HG02943 (cell line): ENCODE measurements around the gene TNFRSF11A.

Experiments
- ATAC-seq: cut with Tn5 transposase; IDR thresholded peaks from one replicate; pipeline ENCODE4 v1.9.1; 2021; ENCODE audit warnings: mild to moderate bottlenecking, low read depth, moderate library complexity; ENCODE audit not compliant: unreplicated experiment

The TNFRSF11A gene

DNA sequence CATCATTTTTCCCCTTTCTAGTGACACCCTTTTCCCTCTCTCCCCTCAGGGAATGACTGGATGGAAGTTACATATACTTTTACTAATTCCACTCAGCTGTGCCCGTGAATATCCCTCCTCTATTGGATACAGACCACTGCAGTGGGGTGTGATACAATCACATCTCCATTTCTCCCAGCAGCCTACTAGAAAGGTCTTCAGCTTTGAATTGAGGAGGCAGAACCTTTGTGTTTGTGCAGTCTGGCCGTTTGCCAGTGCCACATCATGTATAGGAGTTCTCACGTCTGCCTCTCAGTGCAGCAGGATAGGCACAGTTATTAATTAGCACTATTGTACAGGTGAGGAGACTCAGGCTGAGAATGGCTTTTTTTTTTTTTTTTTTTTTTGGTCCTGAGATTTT lies 16.4 kb downstream of the TNFRSF11A start:
- no peak for ATAC-seq

DNA sequence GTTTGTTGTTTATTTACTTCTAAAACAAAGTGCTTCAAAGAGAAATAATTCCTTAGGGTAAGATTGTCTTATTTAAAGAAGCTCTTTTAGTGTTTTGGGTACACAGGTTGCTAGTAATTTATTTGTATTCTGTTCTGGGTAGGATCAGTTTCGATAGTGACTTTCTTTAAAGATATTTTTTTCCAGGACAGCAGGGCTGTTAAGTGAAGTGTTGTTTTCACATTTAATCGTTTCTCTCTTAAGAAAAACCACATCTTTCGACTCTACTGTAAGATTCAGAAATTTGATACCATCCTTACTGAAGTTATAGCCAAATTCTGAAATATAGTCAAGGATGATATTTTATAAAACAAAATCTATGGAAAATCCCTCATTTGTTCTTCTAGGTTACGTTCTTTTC lies 17.8 kb downstream of the TNFRSF11A start:
- ATAC-seq = no peak

DNA sequence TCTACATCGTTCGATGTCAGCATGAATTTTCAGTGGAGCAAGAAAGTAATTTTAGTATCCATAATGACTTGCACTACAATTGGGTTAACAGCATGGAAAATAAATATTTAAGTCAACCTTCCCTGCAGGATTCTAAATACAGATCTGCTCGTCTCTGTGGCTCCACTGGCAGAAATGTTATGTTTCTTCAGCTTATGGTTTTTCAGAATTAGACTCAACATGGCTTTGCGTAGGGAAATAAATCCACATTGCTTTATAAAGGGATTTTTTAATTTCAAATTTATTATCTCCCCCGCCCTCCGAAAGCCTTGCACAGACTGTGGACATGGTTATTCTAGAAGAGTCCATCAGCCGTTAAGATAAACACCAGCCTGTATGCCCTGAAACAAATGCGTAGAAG lies 18.2 kb downstream of the TNFRSF11A start:
- ATAC-seq = no peak

DNA sequence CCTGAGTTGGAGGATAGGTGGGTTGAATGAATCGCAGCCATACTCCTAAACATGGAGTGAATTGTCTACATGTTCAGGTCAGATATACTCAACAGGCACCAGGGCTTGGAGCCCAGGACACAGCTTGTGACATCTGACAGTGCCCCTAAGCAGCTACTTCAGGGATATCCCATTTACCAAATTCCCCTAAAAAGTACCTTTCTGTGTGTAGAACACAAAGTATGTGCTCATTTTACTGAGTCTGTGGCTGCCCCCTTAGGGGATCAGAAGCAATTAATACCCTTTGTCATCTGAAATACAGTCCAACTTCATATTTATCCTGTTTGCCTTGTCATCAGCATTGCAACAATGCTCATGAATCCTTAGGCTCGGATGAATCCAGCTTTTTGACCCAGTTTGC lies 20.8 kb downstream of the TNFRSF11A start:
- ATAC-seq = no peak

DNA sequence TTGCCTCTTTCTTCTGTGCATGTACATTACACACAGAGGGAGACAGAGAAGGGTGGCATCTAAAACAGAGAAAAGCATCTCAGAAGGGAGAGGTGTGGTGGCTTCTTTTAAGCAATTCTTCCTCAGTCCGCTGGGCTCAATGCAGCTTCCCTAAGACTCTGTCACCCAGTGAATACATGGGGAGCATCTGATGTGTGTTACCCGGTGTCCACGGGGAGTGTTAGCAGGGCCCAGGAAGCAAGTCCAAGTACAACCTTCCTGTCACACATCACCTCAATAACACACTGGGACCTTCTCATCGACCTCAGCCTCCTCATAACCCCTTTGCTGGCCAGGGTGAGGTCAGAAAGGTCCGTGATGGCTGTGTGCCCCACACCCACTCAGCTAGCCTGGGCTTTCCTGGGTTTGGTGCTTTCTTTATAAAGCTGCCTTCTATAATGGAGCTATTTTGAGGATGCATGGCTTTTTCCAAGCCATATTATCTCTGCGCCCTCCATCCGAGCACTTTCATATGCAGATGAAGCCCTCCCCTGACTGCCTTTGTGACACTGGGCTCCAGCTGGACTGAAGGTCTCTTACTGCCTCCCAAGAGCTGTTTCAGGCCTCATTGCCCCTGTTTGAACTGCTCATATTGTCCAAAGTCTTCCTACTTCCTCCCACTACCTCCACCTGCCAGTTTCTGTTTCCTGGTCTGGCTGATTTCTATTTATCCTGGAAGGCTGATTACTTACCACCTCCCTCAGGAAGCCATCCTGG lies 21.4 kb downstream of the TNFRSF11A start:
- no peak for ATAC-seq

DNA sequence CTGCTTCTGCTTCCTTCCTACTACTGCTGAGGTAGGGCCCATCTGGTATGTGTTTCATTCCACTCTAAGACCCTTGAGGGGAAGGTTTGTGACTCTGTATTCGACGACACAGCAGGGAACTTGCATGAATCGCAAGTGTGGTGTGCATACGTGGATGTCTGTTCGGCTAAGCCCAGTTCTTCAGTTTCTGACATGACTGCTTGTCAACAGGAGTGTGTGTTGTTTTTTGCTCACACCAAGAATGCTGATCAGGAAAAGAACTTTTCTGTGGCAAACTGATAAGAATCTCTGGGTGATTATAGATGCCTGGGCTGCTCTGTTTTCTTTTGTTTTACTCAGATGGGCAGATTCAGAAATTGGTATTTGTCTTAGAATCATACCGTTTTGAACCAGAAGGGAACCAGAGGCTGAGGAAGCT lies 22.0 kb downstream of the TNFRSF11A start:
- no peak for ATAC-seq

DNA sequence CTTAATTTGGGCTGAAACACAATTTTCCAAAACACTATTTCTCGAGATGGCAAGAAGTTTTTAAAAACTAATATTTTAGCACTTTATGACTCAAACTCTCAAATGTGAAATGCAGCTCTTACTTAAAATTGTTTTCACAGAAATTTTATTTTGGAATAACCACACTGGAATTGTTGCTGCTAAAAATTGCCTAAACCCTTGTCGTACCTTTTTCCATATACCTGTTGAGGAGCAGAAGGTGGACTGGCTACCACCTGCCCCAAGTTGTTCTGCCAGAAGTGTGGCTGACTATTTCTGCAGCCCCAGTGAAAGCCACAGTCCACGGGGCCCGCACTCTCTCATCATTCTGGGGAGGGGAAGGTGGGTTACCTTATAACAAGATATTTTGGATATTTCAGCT lies 23.4 kb downstream of the TNFRSF11A start:
- no peak for ATAC-seq

DNA sequence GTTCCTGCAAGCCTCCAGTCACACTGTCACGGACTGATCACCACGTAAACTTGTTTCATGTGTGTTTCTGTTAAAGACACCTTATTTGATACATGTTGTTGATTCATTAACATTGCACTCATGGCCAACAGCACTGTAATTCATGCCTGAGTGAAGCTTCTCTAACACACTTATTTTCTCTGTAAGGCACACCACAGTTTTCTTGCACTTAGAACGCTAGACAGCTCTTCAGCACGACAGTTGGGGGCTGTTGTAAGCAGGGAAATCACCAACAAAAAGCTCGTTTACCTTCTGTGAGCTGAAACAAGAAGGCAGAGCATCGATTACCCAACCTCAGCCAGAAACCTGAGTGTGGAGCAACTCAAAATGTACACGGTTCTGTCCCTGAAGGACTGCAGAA lies 28.1 kb downstream of the TNFRSF11A start:
- ATAC-seq = no peak

DNA sequence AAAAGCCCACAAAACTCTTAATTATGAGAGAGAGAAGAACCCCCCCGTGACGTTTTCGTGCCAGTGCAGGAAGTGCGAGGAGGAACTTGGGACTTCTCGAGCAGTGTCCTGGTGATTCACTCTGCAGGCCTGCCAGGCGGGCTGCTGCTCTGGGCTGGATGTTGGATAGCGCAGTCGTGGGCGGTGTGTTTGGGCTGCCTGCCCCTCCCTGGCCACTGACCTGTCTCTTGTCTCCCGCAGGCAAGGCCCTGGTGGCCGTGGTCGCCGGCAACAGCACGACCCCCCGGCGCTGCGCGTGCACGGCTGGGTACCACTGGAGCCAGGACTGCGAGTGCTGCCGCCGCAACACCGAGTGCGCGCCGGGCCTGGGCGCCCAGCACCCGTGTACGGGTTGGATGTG lies 29.0 kb downstream of the TNFRSF11A start:
- ATAC-seq = no peak

DNA sequence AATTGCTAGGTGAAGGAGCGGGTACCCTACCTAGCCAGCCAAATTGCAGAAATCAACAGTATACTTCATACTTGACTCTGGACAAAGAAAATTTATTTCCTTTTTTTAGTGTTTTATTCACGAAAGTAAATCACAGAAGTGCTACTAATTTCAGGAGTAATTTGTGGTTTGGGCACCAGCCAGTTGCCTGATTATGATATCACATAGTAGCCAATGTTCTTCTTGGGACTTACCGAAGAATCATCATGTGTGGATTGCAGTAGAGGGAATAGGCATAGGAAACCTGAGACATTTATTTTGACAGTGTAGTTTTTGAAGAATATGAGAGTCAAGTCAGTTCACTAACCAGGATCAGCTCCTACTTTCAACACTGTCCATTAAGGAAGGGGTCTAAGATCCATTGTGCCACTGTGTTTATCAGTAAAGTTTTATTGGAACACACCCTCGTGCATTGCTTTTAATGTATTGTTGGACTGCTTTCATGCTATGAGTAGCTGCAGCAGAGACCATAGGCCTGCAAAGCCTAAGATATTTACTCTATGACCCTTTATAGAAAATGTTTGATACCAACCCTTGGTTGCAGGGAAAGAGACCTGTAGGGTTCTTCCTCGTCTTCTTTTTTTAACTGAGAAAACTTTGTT lies 32.1 kb downstream of the TNFRSF11A start:
- no peak for ATAC-seq

DNA sequence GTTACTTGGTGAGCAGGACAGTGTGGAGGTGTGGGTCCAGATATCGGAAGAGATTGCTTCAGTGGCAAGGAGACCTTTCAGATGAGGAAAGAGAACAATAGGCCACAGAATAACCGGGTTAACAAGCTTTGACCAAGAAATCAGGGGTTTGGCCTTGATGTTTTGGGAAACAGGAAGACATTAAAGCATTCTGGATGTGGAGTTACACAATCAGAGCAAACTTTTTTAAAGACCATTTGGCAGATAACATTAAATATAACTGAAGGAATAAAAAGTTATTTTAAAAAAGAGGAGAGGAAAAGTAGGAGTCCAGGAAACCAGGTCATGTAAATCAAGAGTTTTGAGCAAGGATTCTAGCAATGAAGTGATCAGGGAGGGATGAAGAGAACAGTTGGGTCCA lies 35.7 kb downstream of the TNFRSF11A start:
- no peak for ATAC-seq

DNA sequence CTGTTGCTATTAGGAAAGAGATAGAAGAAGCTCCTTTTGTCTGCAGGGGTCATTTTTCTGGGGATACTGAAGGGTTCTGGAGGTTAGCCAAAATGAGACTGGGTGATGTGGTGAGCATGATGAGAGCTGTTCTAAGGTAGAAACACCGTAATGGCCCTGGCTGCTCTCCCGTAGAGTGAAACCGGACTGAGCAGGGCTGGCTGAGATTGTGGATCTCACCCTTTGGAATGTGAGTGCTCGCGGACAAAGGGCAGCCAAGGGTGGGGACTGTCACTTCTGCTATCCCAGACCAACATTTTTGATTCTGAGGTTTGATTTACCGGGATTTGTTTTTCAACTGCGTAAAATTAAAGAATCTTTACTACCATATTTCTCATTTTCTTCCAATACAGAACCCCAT lies 36.2 kb downstream of the TNFRSF11A start:
- no peak for ATAC-seq

DNA sequence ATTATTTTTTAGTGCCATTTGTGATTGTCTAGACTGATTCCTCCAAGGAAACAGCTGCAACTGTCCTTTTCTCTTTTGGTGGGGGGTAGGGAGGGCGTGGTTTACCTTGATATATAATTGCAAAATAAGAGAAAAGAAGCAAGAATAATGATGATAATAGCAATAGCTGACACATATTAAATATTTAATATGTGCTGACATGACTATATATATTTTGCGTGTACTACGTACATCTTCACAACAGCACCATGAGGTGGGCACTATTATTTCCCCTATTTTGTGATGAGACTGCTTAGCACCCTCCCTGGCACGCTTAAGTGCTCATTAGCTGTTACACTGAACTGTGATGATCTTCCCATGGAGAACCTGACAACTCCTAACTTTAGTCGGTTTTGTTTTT lies 39.4 kb downstream of the TNFRSF11A start:
- no peak for ATAC-seq

DNA sequence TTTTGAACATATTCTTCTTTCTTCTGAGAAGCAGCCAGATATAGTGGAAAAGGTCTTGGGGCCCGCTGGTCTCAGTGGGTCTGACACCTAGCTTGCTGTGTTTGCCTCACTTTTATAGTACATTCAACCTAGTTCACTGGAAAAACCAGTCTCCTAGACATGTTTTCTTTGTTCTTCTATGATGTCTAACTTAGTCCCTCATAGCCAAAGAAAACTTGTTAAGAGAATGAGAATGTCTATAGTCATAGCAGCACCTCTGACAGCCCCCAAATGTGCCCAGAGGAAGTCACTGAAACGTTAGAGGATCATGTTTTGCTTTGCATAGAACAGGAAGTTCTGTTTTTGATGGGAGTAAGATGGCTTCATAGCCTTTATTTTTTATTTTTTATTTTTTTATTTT lies 40.3 kb downstream of the TNFRSF11A start:
- ATAC-seq = no peak

DNA sequence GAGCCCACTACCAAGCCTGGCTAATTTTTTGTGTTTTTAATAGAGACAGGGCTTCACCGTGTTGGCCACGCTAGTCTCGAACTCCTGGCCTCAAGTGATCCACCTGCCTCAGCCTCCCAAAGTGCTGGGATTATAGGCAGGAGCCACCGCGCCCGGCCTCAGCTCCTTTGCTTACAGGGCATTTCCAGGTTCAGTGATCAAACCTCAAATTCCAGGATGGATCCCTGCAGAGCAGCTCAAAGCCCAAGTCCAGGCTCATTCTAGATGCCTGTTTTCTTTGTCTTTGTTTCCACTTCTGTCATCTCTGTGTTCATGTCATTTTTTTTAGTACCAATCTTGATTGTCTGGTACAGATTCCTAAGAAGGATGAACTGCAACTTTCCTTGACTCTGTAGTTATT lies 41.9 kb downstream of the TNFRSF11A start:
- ATAC-seq = no peak

DNA sequence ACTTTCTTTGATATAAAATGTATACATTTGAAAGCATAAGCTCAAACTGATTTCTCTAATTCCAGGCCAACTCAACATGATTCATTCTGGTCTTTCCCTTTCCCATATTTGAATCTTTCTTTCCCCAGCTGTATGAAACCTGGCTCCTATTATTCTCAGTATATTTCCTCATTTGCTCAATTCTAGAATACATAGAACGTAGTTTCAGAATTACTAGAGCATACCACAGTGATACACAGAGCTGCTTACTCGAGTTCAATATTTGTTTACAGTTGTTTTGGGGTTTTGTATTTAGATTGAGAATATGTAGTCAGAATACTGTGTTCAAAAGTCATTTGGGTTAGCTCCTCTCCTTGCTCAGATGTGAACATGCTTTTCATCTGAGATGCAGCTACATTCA lies 43.0 kb downstream of the TNFRSF11A start:
- ATAC-seq = no peak

DNA sequence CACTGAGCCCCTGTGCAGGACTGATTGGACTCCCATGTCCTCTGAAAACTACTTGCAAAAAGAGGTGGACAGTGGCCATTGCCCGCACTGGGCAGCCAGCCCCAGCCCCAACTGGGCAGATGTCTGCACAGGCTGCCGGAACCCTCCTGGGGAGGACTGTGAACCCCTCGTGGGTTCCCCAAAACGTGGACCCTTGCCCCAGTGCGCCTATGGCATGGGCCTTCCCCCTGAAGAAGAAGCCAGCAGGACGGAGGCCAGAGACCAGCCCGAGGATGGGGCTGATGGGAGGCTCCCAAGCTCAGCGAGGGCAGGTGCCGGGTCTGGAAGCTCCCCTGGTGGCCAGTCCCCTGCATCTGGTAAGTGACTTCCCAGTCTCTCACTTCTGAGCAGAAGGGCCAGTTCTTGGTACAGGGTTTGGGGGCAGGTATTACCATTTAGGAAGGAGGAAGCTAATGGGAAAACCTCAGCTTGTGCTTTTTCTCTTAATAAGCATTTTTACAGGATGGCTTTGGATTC lies 44.1 kb downstream of the TNFRSF11A start:
- ATAC-seq = no peak

DNA sequence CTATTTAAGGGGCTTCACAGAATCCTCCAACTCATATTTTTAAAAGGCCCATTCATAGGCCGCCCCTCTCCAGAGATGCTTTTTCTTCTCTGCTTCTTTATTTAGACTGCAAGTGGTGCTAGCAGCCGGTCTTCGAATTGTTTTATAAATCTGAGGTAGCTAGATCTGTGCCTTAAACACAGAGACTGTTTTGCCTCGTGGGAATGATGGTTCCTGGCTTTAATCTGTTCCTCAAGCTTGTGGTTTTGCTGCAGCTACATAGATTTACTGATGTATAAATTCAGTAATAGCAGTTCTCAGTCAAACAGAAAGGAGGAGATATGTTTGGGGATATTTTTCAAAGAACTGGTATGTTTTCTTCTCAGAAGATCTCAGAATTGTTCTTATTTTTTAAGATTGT lies 45.3 kb downstream of the TNFRSF11A start:
- ATAC-seq = no peak

DNA sequence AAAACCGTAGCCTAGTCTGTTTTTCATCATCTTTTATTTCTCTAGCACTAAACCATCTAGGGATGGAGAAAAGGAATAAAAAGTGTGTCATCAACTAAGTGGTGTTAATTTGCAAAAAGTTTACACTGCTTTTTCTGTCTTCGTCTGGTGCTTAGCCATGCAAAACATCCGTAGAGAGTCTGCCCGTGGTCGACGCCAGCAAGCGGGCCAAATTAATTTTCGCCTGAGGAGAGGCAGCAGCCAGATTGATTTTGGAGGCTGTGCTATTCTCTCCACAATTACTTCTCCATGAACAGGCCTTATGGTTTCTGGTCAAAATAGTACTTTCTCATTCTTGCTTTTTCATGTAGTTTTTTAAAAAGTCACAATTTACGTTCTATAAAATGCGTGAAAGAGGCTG lies 46.3 kb downstream of the TNFRSF11A start:
- ATAC-seq = no peak

DNA sequence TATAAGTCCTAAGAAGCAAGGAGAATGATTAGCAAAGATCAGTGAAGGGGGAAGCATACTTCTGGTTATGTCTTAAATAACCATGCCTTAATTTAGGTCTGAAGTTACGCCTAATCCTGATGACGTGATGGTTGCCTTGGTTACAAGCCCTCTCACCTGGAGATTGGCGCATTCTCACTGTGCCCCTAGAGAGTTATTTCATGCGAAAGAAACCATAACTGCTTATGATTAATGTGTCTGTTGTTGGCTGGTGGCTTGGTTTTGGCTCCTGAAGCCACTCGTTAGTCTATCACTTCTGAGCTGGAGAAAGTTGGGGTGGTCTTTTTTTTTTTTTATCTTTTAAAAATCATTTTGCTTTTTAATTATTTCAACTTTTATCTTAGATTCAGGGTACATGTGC lies 47.0 kb downstream of the TNFRSF11A start:
- peak; percentile 60 for ATAC-seq

DNA sequence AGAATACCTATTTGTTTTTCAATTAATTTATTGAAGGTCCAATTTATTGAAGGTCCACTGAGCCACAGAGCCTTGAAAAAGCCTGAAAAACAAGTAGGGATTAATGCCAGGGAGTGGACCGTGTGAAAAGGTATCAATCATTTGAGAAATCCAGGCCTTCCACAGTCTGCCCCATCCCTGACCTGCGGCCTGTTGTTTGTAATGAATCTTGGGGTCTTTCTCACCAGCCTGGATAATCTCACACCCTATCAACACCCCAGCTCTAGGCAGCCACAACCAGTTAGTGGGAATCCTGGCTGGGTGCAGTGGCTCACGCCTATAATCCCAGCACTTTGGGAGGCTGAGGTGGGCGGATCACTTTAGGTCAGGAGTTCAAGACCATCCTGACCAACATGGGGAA lies 47.8 kb downstream of the TNFRSF11A start:
- no peak for ATAC-seq

DNA sequence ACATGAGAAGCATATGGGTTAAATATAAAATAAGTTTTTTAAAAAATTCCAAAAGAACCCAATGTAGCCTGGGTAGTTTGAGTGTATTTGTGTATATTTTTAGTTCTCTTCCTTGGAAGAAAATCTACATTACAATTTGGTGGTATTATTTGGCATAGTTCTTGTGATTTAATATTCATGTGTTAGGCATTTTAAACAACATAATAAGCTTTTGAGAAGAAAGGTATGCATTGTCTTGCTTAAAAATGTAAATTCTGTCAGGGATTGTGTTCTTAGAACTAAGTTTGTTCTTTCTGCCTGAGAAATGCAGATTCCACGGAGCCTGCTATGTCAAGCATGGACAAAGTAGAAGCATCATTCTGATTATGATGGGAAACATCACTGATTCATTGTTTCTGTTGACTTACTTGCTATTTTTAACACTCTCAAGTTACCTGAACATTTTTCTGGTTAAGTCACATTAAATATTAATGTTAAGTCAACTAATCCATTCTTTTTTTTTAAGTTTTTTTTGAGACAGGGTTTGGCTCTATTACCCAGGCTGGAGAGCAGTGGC lies 49.4 kb downstream of the TNFRSF11A start:
- no peak for ATAC-seq
